HG02642 (cell line): Measurements from ENCODE around the gene IGFALS.
"Not testable (repeated sequence)": the region's sequence is repeated elsewhere in the genome, so short reads cannot be mapped to it uniquely, and the experiment has no call there.

Source experiments
- ATAC-seq: cut with Tn5 transposase; IDR thresholded peaks from one replicate; pipeline ENCODE4 v1.9.1; 2021; ENCODE audit warnings: mild to moderate bottlenecking; ENCODE audit not compliant: unreplicated experiment, poor library complexity

IGFALS gene

DNA sequence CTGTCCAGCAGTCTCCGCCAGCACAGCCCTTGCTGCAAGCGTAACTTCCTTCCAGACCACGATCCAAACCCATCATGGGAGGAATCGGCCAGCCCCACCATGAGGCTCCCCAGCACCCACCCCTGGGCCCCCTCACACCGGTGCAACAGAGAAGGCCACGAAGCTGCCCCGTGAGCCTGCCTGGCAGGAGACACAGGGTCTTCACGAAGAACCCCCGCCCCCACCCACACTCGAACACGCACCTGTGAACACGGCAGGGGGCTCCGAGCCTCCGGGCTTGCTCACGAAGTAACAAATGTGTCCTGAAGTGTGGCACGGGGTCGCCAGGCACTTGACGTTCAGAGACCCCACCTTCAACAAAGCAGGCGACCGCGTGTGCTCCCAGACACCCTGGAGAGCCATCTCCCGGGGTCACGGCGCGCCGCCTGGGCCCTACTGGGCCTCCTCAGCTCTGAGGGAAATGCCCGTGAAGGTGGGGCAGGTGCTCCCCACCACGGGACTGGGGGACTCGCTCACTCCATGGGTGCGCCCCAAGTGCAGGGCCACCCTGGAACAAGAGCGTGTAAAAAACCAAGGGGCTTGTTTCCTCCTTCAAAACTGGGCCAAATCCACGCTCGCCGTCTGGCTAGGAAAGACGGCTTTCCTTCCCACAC, 25.5 kb upstream of the IGFALS start:
- no peak for ATAC-seq

DNA sequence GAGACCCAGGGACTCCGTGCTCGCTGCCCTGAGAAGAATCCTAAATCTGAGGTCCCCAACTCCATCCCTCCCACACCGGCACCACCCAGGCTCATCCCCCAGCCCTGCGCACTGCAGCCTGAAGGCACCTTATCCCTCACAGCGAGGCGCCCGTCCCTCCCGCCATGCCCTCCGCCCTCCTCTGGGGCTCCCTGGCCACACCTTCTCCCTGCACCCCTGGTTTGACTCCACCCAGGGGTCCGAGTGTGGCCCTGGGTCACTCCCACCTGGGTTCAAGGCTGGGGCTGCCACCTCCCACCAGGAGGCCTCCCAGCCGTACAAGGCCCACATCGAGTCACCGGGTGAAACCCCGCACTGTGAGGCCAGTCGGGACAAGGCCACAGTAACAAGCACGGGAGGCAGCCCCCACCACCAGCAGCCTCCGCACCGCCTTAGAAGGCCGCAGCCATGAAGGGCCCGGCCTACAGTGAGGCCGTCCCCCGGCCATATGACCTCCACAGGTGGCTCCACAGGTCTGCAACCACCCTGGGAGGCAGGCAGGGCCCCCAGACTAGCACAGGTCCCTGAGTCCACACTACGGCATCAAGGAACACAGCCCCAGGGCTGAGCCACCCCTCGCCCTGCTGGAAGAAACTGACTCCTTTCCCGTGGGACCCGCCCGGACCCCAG, 24.8 kb upstream of the IGFALS start:
- no peak for ATAC-seq

DNA sequence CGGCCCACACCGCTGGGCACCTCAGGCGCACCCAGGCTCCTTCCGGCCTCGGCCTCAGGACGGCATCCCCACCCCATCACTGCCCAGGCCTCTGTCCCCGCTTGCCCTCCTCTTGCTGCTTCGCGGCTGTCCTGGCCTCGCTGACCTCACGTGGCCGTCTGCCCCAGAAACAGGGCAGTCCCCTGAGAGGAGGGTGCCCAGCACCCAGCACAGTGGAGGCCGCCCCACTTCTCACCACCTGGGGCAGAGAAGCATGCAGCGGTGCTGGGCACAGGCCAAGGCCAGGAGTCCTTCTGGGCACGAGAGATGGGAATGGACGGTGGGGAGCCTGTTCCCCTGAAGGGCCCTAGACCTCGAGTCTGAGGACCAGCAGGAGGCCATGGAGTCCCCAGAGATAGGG, 24.2 kb upstream of the IGFALS start:
- ATAC-seq: no peak

DNA sequence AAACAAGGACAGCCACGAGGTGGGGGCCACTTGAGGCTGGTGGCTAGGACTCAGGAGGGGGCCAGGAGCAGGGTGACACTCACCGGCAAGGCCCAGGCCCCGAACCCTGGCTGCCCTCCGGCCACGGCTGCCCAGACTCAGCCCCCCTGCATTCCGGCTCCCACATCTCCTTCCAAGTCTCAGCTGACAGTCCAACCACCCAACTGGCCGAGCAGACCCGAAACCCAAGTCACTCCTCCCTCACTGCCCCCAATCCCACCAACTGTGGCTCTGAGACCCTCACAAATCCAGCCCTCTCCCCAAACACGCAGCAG, 23.7 kb upstream of the IGFALS start:
- no peak for ATAC-seq

DNA sequence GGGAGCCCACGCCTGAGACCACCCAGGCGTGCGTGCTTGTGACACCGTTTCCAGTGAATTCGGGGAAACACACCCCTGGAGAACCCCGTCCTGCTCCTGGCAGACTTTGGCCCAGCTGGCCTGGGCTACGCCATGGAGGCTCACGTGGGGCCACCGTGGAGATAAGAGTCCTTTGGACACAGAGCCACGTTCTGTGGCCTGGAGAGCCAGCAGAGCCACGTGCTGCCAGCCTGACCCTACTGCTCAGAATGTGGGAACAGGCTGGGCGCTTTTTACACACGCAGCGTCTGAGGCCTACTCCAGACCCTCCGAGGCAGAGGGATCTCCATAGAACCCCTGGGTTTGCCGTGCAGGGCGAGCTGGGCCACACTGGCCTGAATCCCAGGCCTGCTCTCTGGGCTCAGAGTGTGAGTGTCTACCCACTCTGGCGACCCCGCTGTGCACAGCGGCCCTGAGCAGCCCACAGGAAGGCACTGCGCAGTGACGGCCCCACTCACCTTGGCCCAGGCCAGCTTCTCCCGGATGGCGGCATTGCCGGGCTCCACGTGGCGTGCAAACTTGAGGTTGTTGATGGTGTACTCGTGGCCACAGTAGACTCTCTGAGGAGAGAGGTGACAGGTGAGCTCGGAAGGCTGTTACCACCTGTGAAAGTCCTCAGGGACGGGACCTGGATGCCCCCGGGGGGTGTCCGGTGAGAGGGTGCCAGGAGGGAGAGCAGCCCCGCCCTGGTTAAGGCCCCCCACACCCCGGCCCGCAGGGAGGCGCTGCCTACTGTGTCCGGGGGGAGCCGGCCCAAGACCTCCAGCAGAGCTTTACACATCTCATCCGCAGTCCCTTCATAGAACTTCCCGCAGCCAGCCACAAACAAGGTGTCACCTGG, 23.1 kb upstream of the IGFALS start:
- ATAC-seq: no peak

DNA sequence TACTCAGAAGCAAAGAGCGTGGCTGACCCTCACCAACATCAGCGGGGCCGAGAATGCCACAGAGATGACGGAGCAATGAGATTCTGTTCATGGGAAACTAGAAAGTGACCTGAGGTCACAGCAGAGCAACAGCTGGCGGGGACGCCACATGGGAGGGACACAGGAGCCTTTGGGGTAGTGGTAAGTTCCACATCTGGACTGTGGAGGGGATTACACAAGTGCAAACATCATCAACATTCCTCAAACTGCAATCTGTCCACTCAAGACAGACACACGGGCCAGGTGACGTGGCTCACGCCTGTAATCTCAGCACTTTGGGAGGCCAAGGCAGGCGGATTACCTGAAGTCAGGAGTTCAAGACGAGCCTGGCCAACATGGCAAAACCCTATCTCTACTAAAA, 22.0 kb upstream of the IGFALS start:
- ATAC-seq: no peak

DNA sequence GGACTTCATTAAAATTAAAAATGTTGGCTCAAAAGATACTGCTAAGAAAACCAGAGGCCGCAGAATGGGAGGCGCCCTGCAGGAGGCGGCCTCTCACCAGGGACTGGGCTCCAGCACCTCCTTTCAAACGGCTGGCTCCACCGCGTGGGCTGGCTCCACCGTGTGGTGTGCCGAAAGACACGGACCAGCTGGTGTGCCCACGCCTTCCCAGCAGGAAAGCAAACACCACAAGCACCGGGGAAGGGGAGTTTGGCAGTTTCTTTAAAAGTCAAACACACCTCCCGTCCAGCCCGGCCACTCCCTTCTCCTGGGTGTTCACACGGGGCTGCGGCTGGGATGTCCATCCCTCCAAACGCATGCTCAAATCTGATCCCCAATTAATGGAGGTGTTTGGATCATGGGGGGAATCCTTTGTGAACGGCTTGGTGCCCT, 19.2 kb upstream of the IGFALS start:
- ATAC-seq: no peak

DNA sequence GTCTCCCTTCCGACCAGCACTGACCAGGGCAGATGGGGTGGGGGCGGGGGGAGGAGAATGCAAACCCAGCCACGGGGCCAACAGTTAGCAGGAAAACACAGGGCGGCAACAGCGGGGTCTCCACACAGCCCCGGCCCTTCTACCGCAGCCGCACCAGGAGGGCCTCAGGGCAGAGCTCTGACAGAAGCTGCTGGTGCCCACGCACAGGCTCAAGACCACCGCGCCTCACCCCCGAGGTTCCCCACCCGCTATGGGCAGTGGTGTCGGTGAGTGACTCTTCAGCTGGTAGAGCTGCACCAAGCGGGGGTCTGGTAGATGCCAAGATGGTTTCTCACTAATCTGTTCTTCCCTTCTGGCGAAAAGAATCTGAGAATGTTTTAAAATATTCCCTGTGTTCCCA, 17.0 kb upstream of the IGFALS start:
- no peak for ATAC-seq

DNA sequence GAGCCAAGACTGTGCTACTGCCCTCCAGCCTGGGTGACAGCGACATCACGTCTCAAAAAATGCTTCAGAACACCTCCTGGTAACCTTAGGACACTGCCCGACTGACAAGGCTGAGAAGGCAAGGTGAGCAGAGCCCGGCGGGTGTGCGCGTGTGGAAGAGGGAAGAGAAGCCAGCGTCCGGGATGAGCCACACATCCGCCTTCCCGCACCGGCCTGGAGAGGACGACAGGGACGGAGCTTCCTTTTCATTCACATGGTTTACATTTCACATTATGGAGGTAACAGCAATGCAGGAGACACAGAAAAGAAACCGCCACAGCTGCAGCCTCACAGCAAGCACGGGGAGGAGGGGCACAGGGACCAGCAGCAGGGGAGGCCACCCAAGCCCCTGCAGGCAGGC, 16.6 kb upstream of the IGFALS start:
- no peak for ATAC-seq

DNA sequence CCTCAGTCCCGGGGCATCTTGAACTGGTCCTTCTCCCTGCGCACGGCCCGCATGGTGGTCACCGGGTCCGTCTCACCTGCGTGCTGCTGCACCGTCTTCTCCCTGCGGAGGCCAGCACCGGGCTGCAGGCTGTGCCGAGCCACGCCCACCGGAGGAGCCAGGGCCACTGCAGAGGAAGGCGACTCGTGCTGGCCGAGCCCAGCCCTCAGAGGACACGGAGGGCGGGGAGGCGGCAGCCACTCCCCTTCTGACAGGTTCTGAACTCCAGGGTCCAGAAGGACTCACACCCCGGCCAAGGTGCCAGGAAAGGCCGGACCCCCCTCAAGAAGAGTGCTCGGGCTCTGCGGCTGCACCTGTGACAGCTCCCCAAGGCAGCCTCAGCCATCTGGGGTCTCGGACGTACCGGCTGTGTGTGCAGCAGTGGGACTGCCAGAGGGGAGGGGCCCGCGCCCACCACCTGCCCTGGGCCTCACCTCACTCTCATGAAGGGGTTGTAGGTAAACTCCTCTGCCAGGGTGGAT, 15.8 kb upstream of the IGFALS start:
- ATAC-seq: no peak

DNA sequence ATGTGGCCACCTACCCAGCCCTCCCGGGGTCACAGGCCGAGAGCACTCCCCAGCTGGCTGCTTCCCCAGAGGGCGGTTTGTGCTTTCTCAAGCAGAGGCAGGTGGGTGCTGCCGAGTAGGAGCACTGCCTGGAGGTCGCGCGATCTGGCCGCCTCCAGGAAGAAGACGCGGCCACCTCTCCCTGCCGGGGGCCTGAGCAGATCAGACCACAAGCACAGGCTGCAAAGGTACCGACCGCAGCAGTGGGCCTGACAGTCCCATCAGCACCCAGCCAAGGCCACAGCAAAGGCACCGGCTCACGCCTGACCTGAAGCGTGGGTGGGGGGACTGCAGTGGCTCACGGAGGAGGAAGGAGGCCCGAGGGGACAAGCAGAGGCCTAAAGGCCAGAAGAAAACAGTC, 15.2 kb upstream of the IGFALS start:
- no peak for ATAC-seq

DNA sequence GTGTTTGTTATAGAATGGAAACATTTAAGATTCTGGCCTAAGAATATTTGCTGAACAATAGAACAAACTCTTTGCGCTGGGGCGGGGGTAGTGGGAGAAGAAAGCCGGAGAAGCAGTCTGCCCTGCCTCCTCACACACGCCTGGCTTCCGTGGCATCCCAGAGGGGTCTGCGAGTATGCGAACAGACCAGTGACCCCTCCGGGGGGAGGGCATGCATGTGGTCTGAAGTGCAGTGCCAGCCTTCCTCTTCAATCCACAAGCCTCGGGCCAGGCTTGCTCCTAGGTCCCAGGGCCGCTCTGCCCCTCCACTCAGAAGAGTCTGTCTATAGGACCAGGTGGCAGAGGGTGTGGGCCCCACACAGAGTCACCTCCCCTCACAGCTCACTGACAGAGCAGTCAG, 14.1 kb upstream of the IGFALS start:
- ATAC-seq: no peak

DNA sequence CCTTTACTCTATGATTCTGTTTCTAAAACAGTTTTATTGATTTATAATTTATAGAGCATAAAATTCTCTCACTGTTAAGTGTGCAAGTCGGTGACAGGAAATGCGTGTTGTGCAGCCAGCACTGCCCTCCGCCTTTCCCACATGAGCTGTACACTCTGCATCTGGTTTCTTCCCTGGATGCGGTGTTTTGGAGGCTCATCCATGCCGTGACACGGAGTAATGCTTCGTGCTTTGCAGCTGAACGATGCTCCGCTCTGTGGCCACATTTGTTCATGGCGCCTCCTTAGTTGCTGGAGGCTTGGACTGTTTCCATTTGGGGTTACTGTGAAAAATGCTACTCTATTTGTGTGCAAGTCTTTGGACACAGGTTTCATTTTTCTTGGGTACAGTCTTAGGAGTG, 7.2 kb upstream of the IGFALS start:
- no peak for ATAC-seq

DNA sequence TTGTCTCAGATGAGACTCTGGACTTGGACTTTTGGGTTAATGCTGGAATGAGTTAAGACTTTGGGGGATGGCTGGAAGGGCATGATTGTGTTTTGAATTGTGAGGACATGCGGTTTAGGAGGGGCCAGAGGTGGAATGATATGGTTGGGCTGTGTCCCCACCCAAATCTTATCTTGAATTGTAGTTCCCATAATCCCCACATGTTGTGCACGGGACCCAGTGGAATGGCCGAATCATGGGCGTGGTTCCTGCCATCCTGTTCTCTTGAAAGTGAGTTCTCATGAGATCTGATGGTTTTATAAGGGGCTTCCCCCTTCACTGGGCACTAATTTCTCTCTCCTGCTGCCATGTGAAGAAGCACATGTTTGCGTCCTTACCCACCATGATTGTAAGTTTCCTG, 5.8 kb upstream of the IGFALS start:
- not testable (repeated sequence) for ATAC-seq

DNA sequence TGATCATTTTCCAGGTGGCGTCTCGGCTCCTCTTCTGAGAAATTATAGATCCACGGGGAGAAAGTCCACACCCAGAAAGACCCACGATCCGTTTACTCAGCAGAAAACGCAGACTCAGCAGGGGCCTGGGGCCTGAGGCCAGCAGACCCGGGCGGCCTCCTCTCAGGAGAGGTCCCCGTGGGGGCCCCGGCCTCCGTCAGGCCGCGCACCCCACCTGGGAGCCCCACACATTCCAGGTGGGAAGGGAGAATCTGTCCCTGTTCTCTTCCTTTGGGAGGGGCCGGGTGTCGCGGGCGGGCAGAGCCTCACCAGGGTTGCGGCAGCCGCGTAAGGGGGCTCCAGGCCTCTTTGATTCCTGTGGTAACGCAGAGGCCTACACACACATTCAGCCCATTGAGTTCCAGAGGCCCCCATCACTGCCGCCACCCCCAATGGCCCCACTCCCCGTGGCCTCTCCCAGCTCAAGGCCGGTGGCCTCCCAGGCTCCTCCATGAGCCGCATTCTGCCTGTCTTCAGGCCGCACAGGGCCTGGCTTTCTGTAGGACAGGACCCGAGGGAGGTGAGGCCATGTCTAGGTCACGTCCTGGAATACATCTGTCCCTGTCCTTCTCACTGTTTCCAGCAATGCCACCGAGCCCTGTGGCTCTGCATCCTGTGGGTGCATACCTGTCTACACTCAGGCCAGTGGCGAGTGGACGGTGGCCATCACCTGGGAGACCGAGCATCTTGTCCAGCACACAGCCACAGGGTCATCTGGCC, 1.6 kb upstream of the IGFALS start:
- no peak for ATAC-seq

DNA sequence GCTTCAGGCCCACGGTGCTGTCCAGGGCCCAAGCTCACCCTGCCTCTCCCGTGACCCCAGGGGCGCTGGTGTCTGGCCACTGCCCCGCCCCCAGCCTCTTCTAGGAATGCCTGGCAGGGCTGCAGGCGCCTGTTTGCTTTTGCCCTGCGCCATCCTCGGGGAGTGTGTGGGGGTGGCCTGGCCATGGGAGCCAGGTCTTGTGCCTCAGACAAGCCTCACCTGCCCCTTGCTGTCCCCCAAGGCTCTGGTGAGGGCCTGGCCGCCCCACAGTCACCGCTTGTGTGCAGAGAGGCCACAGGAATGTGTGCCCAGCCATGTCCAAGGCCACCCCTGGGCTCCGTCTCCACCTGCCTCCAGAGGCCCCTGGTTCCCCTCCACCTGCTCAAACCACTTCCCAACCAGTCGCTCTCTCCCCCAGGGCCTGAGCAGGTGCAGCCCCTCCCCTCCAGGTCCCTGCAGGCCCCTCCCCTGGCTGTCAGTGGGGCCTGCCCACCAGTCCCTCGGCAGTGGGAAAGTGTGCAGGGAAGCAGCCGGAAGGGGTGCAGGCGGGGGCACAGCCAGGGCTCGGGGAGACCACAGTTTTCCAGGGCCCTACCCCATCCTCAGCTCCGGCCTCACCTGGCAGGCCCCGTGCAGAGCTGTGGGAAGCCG, 841 bp upstream of the IGFALS start:
- no peak for ATAC-seq

DNA sequence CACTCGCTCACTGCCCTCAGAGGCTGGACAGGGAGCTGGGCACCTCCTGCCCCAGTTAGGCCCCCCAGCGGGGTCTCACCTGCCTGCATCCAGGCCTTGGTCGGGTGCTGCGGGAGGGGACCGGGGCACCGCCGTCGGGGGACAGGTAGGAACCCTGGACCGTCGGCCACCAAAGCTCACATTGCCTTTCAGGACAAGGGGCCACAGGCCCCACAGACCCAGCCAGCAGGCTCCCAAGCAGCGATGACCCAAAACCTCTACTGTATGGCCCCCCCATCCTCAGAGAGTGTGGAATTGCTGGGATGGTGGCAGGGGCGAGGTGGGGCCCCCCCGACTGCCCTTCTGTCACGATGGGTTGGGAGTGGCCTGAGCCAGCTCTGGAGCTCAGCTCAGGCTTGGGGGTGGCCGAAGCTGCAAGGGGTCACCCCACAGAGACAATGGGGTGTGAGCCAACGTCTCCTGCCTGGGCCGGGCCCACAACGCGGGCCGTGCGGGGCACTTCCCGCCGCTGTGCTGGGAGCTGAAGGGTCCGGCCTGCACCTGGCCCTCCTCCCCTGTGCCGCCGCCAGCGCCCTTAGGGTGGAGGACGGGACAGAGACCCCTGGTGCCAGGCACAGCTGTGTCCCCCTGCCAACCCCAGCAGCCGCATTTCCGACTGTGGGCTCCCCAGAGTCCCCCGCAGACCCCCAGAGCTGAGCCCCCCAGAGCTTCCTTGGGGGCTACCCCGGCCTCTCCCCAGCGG, 498 bp downstream of the IGFALS start:
- ATAC-seq: no peak

DNA sequence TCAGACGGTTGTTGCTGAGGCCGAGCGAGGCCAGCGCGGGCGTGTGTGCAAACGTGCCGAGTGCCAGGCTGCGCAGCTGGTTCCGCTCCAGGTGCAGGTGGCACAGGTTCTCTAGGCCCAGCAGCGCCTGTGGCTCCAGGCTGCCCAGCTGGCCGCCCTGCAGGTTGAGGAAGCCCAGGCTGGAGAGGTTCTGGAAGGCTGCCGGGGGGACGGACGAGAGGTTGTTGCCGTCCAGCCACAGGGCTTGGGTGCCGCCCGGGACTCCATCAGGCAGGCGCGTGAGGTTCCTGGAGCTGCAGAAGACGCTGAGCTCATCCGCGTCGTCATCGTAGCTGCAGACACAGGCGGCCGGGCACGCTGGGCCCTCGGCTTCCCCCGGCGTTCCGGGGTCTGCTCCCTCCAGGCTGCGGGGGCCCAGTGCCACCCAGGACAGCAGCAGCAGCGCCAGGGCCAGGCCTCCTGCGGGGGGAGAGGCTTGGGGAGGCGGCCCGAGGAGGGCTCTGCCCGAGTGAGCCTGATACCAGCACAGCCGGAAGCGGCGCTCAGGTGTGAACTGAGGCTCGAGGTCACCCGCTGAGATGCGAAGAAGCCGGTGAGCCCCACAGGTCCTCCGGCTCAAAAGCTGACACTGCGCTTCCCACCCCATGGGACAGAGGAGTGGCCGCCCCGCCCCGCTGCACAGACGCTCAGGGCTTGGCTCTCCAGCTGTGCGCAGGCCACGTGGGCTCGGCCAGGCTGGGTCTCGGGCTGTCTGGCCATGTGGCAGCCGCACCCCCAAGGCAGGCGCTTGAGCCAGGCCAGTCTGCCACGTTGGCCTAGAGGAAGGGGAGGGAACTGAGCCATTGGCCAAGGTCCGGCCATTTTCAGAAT, 1.3 kb downstream of the IGFALS start:
- no peak for ATAC-seq
